ENCODE measurements around the gene ELL. TPM values are rescaled to one million over a fixed set of nuclear protein-coding genes. Genes with fewer than 3 reads are reported as not detected.

ELL gene
- total RNA-seq, 1 donor from 2014 or later: 27.8 TPM

- Mint-ChIP-seq H3K36me3 (ENCODE audit: low read depth) (peaks cover 18% of the 10 kb centered on the region), H3K27ac (no peak overlapping the region), H3K27me3 (no peaks in the 10 kb centered on the region), H3K9me3 (no peaks in the 10 kb centered on the region), H3K4me3 (no peak overlapping the region), H3K4me1 (peaks cover 10% of the 10 kb centered on the region)
- DNase-seq: no peak
- intact Hi-C loops (cut with micrococcal nuclease): no loop called here
Measured at GRCh38 chr19:18435178-18435841, 86.6 kb downstream of the ELL start.

DNA sequence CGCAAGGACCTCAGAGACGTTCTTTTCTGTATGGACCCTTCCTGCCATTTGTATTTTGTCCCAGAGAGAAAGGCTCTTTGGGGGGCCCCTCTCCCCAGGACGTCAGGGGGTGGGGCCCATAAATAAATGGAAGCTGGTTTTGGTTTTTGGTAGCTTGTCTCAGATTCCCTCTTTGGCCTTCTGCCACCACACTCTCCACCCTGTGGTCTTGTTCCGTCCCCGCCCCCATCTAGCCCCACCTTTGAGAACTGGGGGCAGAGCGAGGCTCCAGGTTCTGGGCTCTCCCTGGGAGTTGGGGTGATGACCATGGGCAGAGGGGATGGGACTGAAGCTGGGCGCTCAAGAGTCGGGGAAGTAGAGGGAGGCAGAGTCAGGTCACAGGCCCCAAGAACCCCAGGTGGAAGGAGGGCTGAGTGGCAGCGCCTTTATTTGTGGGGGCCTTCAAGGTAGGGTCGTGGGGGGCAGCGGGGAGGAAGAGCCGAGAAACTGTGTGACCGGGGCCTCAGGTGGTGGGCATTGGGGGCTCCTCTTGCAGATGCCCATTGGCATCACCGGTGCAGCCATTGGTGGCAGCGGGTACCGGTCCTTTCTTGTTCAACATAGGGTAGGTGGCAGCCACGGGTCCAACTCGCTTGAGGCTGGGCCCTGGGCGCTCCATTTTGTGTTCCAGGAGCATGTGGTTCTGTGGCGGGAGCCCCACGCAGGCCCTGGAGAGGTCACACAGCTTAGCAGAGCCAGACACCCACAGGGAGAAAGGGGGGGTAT lies 87.3 kb downstream of the ELL start:
- Mint-ChIP-seq H3K4me3 (peak overlapping the region; percentile 56), H3K27me3 (no peaks in the 10 kb centered on the region)
- DNase-seq: no peak

GRCh38 chr19:18433735-18434398 lies 88.0 kb downstream of the ELL start:
- peak overlapping the region; percentile 56 for H3K4me3 Mint-ChIP-seq
- DNase-seq: no peak
- peak overlapping the region; percentile 25 for H3K27ac Mint-ChIP-seq
- peaks cover 18% of the 10 kb centered on the region for H3K36me3 Mint-ChIP-seq (ENCODE audit: low read depth)
- no peaks in the 10 kb centered on the region for H3K9me3 Mint-ChIP-seq
- H3K27me3 Mint-ChIP-seq: no peaks in the 10 kb centered on the region
- H3K4me1 Mint-ChIP-seq: peaks cover 11% of the 10 kb centered on the region
- intact Hi-C loops (cut with micrococcal nuclease): no loop called here

More for the DNA sequence above, 87.3 kb downstream of the ELL start:
- intact Hi-C loops (cut with micrococcal nuclease): no loop called here
- peak overlapping the region; percentile 25 for H3K27ac Mint-ChIP-seq
- H3K4me1 Mint-ChIP-seq: peaks cover 10% of the 10 kb centered on the region
- no peaks in the 10 kb centered on the region for H3K9me3 Mint-ChIP-seq
- H3K36me3 Mint-ChIP-seq (ENCODE audit: low read depth): peaks cover 18% of the 10 kb centered on the region

DNA sequence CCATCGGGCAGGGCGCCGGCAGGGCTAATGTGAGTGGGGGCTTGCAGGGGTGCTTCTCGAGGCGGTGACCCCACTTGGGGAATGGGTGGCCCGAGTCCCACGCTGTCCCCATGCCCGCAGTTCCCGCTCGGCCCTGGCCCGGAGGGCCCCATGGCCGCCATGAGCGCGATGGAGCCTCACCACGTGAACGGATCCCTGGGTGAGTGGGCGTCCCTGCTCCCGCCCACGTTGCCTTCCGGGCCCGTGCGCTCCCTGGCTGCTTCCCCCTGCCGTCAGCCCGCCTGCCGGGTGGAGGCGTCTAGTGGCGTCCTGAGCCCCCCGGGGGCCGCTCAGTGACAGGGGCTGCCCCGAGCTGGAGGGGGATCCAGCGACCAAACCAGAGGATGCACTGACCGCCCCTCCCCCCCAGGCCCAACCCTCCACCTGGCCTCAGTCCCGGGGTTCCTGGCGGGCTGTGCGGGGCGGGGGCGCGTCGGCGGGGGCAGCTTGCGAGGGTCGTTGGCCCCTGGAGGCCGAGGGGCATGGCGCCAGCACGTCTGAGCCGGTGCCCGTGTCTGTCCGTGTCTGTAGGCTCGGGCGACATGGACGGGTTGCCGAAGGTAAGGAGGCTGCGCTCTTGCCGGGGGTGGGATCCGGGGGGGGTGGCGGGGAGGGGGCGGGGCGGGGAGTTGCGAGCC lies 88.7 kb downstream of the ELL start:
- Mint-ChIP-seq H3K27ac (no peak overlapping the region), H3K4me3 (no peak overlapping the region), H3K27me3 (no peaks in the 10 kb centered on the region), H3K36me3 (ENCODE audit: low read depth) (peaks cover 20% of the 10 kb centered on the region), H3K4me1 (peaks cover 11% of the 10 kb centered on the region), H3K9me3 (no peaks in the 10 kb centered on the region)
- intact Hi-C loops (cut with micrococcal nuclease): no loop called here
- peak; percentile 69 for DNase-seq

DNA sequence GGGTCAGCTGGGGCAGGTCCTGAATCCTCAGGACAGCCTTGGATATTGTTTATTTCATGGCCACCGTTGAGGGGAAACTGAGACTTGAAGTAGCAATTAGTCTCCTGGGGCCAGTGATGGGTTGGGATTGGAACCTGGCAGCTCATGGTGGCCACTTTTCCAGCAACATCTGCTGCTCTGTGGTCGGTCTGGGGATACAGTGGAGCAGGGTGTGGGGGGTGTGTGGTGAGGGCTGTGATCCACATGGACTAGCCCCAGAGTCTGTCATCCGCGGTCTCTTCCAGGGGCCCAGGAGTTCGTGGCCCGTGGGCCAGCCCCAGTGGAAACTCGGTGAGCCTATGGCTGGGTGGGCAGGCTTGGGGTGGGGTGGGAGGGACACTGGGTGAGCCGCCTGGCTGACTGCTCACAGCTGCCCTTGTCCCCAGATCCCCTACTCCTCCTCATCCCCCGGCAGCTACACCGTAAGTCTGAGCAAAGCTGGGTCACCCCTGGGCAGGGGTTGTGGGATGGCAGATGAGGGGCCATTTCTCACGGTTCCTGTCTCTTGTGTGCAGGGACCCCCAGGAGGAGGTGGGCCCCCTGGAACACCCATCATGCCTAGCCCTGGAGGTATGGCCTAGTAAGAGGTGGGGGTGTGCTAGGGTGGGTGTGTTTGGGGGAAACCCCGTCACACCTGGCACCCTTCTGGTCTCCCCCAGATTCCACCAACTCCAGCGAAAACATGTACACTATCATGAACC lies 89.4 kb downstream of the ELL start:
- no peaks in the 10 kb centered on the region for H3K27me3 Mint-ChIP-seq
- peaks cover 11% of the 10 kb centered on the region for H3K4me1 Mint-ChIP-seq
- no peak for DNase-seq
- intact Hi-C loops (cut with micrococcal nuclease): no loop called here
- H3K27ac Mint-ChIP-seq: no peak overlapping the region
- H3K36me3 Mint-ChIP-seq (ENCODE audit: low read depth): peaks cover 21% of the 10 kb centered on the region
- no peaks in the 10 kb centered on the region for H3K9me3 Mint-ChIP-seq
- H3K4me3 Mint-ChIP-seq: no peak overlapping the region

DNA sequence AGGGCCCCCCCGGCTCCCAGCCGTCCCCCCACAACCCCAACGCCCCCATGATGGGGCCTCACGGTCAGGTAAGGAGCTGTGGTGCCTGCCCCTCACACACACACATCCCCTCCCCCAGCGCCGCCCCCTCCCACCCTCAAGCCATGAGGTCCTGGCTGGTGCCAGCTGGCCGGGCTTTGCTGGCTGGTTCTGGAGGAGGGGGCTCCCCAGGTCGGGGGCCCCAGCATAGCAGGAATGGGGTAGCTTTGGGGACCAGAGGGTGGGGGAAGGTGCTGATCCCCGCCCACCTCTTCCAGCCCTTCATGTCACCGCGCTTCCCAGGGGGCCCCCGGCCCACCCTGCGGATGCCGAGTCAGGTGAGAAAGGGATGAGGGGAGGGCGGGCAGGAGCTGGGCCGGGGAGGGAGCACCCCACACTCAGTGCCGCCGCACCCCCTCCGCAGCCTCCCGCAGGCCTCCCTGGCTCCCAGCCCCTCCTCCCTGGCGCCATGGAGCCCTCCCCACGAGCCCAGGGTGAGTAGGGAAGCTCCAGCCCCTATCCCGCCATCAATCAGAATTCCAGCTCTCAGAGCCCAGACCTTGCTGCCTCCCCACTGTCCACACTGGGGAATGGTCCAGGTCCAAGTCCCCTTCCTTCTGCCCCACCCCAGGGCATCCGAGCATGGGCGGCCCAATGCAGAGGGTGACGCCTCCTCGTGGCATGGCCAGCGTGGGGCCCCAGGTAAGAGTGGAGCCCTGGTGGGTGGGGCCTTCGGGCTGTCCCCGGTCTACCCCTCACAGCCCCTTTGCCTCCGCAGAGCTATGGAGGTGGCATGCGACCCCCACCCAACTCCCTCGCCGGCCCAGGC lies 90.3 kb downstream of the ELL start:
- Mint-ChIP-seq H3K27ac (no peak overlapping the region), H3K9me3 (no peaks in the 10 kb centered on the region), H3K4me1 (peaks cover 13% of the 10 kb centered on the region), H3K4me3 (no peak overlapping the region), H3K36me3 (ENCODE audit: low read depth) (peaks cover 21% of the 10 kb centered on the region), H3K27me3 (no peaks in the 10 kb centered on the region)
- no peak for DNase-seq
- intact Hi-C loops (cut with micrococcal nuclease): no loop called here

GRCh38 chr19:18430417-18431144 lies 91.3 kb downstream of the ELL start:
- peak; percentile 54 for DNase-seq
- H3K4me3 Mint-ChIP-seq: no peak overlapping the region
- no peaks in the 10 kb centered on the region for H3K27me3 Mint-ChIP-seq
- peaks cover 16% of the 10 kb centered on the region for H3K36me3 Mint-ChIP-seq (ENCODE audit: low read depth)
- no peak overlapping the region for H3K27ac Mint-ChIP-seq
- H3K9me3 Mint-ChIP-seq: no peaks in the 10 kb centered on the region
- peaks cover 14% of the 10 kb centered on the region for H3K4me1 Mint-ChIP-seq
- intact Hi-C loops (cut with micrococcal nuclease): no loop called here

DNA sequence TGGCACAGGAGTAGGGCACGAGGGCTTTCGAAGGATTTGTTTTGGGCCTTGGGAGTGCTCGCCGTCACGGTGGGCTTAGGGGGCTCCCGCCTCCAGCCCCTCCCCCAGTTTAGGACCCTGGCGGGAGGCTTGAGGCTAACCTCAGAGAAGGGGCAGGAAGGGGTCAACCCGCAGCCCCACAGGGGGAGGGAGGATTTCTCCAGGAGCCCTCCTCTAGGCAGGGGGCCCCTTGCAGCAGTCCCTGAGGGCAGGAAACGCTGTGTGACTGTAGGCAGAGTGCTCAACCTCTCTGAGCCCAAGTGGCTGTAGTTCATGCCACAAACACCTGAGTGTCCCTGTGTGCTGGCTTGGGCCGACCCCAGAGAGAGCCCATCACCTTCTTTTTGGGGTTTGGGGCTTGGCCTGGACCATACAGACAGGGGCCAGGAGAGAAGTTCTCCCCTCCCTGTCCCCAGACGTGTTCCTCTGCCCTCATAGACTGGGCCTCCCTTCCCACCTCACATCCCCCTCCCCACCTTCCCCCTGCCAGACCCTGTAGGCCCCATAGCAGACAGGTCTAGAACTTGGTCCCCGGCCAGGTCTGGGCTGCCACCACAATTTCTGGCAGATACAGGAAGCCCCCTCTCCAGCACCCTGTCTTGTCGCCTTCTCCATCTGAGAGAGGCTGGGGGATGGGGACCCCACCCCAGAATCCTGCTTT lies 92.0 kb downstream of the ELL start:
- Mint-ChIP-seq H3K4me1 (peaks cover 14% of the 10 kb centered on the region), H3K27ac (no peak overlapping the region), H3K27me3 (no peaks in the 10 kb centered on the region), H3K4me3 (peak overlapping the region; percentile 41), H3K9me3 (no peaks in the 10 kb centered on the region), H3K36me3 (ENCODE audit: low read depth) (peaks cover 16% of the 10 kb centered on the region)
- intact Hi-C loops (cut with micrococcal nuclease): loop anchor here (1.0 kb wide), 1 partner anchor 10 kb away; no protein-coding TSS in a partner anchor
- peak; percentile 75 for DNase-seq

DNA sequence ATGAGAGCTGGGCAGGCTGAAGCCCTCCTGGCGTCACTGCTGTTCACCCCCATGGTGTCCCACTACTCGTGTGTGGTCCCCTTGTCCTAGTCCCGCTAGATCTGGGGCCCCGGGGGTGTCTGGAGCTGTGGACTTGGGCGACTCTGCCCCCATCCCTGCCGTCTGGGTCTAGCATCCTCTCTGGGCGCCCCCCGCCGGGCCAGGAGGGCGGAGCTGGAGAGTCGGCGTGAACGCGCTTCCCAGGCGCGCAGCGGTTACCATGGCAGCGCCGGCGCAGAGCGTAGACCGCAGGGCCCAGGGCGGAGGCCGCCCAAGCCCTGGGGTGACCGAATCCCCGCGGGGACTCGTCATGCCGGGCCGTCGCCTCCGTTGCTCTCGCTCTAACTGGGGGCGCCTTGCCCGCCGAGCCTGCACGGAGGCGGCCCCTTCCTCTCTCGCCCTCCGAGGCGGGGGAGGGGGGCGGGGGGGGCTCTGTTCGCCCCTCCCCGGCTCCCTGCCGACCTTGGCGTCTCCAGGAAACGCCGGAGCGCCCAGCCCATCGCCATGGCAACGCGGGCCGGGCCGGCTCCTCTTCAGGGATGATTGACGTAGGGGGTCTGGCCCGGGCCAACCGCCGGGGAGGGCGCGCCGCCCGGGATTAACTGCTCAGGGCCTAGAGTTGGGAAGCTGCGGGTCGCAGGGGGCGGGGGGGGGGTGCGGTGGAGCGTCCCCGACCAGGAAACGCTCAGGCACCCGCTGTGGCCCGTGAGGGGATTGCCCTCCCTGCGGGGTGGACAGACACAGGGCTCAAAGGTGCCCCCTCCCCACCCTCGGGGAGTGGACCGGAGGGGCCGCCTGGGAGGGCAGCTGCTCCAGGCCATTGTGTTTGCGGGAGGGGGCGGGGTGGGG lies 92.8 kb downstream of the ELL start:
- intact Hi-C loops (cut with micrococcal nuclease): loop anchor here (1.0 kb wide), 1 partner anchor 9 kb away; no protein-coding TSS in a partner anchor
- peak overlapping the region; percentile 47 for H3K4me3 Mint-ChIP-seq
- peaks cover 11% of the 10 kb centered on the region for H3K36me3 Mint-ChIP-seq (ENCODE audit: low read depth)
- no peaks in the 10 kb centered on the region for H3K9me3 Mint-ChIP-seq
- peak overlapping the region; percentile 53 for H3K27ac Mint-ChIP-seq
- peak; percentile 96 for DNase-seq
- no peaks in the 10 kb centered on the region for H3K27me3 Mint-ChIP-seq
- peaks cover 17% of the 10 kb centered on the region for H3K4me1 Mint-ChIP-seq

DNA sequence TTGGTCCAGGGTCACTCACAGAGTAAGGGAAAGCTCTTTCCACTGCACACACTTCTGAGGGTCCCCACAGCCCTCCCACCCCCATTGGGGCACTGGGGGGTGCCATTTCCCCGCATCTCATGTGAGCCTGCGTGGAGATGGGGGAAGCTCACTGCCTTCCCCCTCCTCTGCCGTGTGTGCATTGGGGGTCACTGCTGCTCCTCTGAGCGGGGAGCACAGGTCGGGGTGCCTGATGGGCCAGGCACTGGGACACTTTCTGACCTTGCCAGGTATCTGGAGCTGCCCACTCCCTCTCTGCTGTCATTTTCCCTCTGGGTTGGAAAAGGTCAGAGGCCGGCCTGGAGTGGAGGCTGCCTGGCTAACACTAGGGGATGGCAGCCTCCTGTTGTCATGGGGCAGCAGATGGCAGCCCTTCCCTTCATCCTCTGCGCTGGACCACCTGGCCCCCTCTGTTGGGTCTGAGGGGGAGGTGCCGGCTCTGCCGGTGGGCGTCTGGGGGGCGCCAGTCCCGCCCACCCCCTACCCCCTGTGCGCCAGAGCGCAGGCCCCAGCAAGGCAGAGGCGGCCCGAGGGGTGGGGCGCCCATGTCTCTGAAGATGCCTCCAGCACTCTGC lies 93.6 kb downstream of the ELL start:
- Mint-ChIP-seq H3K4me3 (no peak overlapping the region), H3K9me3 (no peaks in the 10 kb centered on the region), H3K36me3 (ENCODE audit: low read depth) (peaks cover 11% of the 10 kb centered on the region), H3K4me1 (peaks cover 23% of the 10 kb centered on the region), H3K27ac (peak overlapping the region; percentile 28), H3K27me3 (no peaks in the 10 kb centered on the region)
- intact Hi-C loops (cut with micrococcal nuclease): no loop called here
- DNase-seq: peak; percentile 62

- Mint-ChIP-seq H3K36me3 (ENCODE audit: low read depth) (peaks cover 13% of the 10 kb centered on the region), H3K27ac (no peak overlapping the region), H3K4me1 (peaks cover 28% of the 10 kb centered on the region), H3K9me3 (no peaks in the 10 kb centered on the region), H3K4me3 (no peak overlapping the region), H3K27me3 (no peaks in the 10 kb centered on the region)
- DNase-seq: no peak
- intact Hi-C loops (cut with micrococcal nuclease): no loop called here
Measured at GRCh38 chr19:18427743-18428113, 94.1 kb downstream of the ELL start.
